Measurements from ENCODE around the gene PHF21A.

GRCh38 chr11:46071091-46071490 lies 50.2 kb downstream of the PHF21A start:
- TF ChIP-seq CTCF (IDR thresholded peaks at IDR 0.05; ENCODE audit: poor library complexity) (no peak), EZH2 (IDR thresholded peaks at IDR 0.05; ENCODE audit: borderline replicate concordance) (no peak), EZH2phosphoT487 (IDR thresholded peaks at IDR 0.05; ENCODE audit: low read depth, severe bottlenecking, unreplicated experiment) (no peak)
